ENCODE measurements around the gene YIPF1. TPM values are rescaled to one million over a fixed set of nuclear protein-coding genes. Genes with fewer than 3 reads are reported as not detected.
"Not testable (repeated sequence)": the region's sequence is repeated elsewhere in the genome, so short reads cannot be mapped to it uniquely, and the experiment has no call there.

Gene YIPF1
- total RNA-seq, 1 donor from 2014 or later = 9.1 TPM

GRCh38 chr1:53842347-53842746 lies 47.2 kb downstream of the YIPF1 start:
- no peak for DNase-seq (ENCODE audit: low spot score)

DNA sequence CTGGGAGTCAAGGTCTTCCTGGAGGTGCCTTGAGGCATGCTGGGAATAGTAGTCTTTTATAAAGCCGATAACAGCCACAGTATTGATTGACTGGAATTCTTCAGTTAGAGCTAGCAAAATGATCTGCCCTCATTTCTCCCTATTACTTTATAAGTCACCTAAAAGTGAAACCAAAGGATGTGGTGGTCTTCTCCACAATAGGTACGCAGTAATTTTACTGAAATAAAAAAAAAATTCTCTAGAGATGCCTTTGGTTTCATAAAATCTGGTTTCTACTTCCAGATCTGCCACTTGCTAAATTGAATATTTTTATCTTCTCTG lies 51.0 kb downstream of the YIPF1 start:
- DNase-seq (ENCODE audit: low spot score) = no peak

- peak; percentile 99 for DNase-seq (ENCODE audit: low spot score)
These were observed 51.5 kb downstream of the YIPF1 start, which contains the start of gene NDC1 for GRCh38 chr1:53837924-53838653. TSS of gene NDC1 (minus strand) at chr1:53838296. CDS start at chr1:53838261, 35 bp downstream.

- DNase-seq (ENCODE audit: low spot score) = peak; percentile 2
These were observed 52.0 kb downstream of the YIPF1 start for GRCh38 chr1:53837646-53837923.

GRCh38 chr1:53835491-53835890 lies 54.1 kb downstream of the YIPF1 start:
- DNase-seq (ENCODE audit: low spot score) = no peak

DNA sequence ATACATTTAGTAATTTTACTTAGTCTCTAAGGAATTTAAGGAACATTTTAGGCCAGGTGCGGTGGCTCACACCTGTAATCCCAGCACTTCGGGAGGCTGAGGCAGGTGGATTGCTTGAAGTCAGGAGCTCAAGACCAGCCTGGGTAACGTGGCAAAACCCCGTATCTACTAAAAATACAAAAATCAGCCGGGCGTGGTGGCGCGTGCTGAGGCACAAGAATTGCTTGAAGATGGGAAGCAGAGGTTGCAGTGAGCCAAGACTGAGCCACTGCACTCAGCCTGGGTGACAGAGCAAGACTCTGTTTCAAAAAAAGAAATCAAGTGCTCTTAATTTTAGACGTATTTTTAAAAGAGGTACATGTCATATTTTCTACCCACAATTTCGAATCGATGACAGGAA lies 54.8 kb downstream of the YIPF1 start:
- DNase-seq (ENCODE audit: low spot score) = no peak

- DNase-seq (ENCODE audit: low spot score) = no peak
These were observed 56.2 kb downstream of the YIPF1 start for GRCh38 chr1:53833393-53833792.

DNA sequence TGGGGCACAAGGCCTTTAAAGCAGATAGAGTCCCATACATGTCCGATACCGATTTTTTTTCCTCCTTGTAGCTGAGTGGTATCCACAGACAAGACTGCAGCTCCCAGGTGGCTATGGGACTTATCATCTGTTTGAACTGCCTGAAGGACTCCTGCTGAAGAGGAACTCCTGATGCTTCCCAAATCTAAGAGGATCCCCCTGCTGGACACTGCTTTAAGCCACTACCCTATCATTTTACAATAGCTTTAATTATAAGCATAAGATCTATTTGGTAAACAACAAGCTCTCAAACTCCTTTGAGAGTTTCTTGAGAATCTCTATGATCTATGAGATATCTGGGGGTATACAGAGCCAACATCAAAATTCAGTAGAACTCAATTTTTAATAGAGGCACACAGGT lies 63.2 kb downstream of the YIPF1 start:
- no peak for DNase-seq (ENCODE audit: low spot score)

GRCh38 chr1:53825306-53825705 lies 64.3 kb downstream of the YIPF1 start:
- DNase-seq (ENCODE audit: low spot score) = no peak

GRCh38 chr1:53822931-53823330 lies 66.7 kb downstream of the YIPF1 start:
- no peak for DNase-seq (ENCODE audit: low spot score)

DNA sequence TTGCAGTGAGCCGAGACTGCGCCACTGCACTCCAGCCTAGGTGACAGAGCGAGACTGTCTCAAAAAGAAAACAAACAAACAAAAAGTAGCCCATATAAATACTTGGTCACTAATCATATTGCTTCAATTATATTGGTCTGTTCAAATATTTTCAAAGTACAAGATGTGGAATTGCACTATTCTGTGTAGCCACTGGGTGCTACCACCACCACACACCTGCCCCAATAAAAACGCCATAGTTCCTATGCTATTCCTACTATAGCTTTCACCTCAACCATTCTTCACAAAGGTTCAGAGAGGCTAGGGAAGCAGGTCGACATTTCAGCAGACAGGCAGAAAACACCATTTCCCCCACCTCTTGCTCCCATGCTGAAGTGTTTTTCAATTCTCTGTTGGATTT lies 68.2 kb downstream of the YIPF1 start:
- DNase-seq (ENCODE audit: low spot score) = no peak

GRCh38 chr1:53819387-53819786 lies 70.2 kb downstream of the YIPF1 start:
- DNase-seq (ENCODE audit: low spot score) = no peak

DNA sequence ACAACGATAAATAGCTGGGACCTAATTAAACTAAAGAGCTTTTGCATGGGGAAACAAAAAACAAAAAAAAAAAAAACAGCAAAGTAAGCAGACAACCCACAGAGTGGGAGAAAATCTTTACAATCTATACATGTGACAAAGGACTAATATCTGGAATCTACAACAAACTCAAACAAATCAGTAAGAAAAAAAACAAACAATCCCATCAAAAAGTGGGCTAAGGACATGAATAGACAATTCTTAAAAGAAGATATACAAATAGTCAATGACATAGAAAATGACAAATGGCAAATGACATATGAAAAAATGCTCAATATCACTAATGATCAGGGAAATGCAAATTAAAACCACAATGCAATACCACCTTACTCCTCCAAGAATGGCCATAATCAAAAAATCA lies 73.0 kb downstream of the YIPF1 start:
- DNase-seq (ENCODE audit: low spot score) = not testable (repeated sequence)

GRCh38 chr1:53815484-53815883 lies 74.1 kb downstream of the YIPF1 start:
- not testable (repeated sequence) for DNase-seq (ENCODE audit: low spot score)

- no peak for DNase-seq (ENCODE audit: low spot score)
These were observed 78.2 kb downstream of the YIPF1 start for GRCh38 chr1:53811414-53811851.

DNA sequence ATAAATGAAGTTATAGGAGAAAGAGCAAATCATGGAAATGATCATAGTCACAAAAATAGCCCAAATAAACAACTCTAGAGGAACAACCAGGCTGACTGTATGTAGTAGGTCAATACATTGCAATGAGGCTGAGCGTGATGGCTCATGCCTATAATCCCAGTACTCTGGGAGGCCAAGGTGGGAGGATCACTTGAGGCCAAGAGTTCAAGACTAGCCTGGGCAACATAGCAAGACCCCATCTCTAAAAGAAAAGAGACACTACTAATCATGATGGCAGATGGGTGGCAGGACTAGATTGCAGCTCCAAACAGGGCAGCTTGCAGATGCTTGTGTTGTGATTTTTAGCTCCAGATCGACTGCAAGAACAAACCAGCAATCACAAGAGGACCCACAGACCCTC lies 79.1 kb downstream of the YIPF1 start:
- no peak for DNase-seq (ENCODE audit: low spot score)

DNA sequence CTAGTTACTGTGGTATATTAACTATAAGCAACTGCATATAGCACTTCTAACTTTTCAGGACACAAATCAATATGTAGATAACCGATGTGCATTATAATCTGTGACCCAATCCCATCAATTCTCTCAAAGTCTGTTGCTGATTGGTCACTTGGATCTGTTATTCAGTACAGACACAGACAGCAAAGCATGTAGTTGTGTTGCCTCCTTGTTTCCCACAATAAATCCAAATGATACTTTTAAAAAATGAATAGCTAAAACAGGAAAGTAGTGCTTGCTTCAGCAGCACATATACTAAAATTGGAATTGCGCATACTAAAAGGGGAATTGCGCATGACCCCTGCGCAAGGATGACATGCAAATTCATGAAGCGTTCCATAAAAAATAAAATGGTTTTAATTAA lies 79.6 kb downstream of the YIPF1 start:
- DNase-seq (ENCODE audit: low spot score) = no peak

DNA sequence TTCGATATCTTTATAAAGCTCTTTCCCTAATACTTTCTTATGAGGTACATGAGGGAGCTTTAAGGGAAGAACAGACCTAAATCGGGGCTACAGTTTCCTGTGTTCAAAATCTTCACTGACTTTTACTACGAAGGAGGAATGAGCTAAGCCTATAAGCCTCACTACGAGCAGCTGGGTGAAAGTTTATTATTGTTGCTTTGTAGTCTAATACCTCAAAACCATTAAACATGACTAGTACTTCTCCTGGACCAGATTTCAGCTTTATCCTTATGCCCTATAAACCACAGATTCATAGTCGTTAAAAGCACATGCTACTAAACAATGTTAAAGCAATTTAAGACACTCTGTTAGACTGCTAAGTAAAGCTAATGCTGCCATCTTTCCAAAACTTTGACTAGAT lies 81.7 kb downstream of the YIPF1 start:
- peak; percentile 12 for DNase-seq (ENCODE audit: low spot score)

DNA sequence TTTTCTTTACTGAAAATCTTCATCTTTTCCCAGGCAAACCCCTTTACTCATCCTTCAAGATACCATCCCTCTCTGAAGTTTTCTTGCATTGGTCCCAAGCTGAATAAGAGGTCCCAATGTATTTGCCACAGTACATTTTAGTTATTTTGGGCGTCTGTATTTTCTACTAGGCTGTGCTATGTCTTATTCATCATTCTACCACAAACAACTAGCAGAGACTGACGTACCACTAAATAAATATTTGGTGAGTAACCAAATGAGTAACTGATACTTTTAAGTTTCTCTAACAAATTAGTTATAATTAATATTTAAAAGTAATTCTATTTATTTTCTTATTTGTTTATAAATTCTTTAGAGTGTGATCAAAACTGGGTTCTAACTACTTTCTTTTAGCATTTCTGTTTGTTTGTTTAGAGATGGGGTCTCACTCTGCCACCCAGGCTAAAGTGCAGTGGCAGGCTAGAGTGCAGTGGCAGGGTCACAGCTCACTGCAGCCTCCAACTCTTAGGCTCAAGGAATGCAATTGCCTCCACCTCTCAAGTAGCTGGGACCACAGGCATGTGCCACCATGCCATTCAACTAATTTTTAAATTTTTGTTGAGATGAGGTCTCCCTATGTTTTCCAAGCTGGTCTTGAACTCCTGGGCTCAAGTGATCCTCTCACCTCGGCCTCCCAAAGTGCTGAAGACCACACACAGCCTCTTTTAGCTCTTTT lies 84.6 kb downstream of the YIPF1 start:
- DNase-seq (ENCODE audit: low spot score) = no peak

GRCh38 chr1:53804181-53804580 lies 85.4 kb downstream of the YIPF1 start:
- no peak for DNase-seq (ENCODE audit: low spot score)

Data from umbilical cord (tissue), 2 donors.